ENCODE data around the gene LRRC47.

DNA sequence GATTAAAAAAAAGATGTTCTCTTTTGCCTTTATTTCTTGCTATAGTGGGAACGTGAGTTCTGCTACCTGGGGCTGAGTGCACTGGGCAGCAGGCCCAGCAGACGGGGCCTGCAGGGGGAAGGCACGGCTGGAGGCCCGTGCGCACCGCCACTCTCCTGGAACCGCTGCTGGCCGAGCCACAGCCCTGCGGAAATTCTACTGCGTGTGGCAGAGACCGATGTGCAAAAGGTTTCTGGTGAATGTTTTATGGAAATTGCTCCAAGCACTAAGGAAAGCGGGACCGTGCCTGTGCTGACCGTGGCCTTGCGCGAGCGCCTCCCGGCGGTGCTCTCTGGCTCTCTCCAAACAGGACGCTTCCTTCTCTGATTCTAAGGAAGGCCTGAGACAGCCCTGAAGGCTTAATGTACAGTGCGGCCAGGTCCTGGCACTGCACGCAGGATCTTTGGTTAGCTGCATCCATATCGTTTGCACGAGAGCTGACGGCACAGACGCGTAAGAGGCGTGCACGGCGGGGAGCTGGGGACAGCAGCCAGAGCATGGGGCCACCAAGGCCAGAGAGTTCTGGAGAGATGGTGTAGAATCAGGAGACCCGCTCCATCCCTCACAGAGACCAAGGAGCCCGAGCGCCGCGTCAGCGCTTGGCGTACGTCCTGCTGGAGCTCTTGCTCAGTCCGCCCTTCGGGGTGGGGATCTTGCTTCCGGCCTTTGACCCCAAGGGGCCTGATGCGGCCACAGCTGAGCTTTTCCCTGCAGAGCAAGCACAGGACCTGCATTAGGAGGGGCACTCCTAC, 18.7 kb upstream of the LRRC47 start:
- no peak for TF ChIP-seq EZH2 (IDR thresholded peaks at IDR 0.05)
- TF ChIP-seq FOXP2 (optimal IDR thresholded peaks at IDR 0.05; ENCODE audit: control extremely low read depth, extremely low read length, insufficient read depth), result no peak
- TF ChIP-seq POLR2AphosphoS5 (IDR thresholded peaks at IDR 0.05; ENCODE audit: borderline replicate concordance, low read depth, low read length), result no peak
